Lower lobe of right lung (tissue), 2 donors: Measurements from ENCODE around the gene MAPKAP1. TPM values are rescaled to one million over a fixed set of nuclear protein-coding genes. Genes with fewer than 3 reads are reported as not detected.

ENCODE experiments used
- ATAC-seq, 2 donors: fragments of 200-7000 bp; cut with Tn5 transposase; one replicate each; pipeline ENCODE4 v1.9.1; 2020 to 2022; ENCODE audit warnings: mild to moderate bottlenecking in 2 of 2, moderate library complexity in 2 of 2
- DNase-seq: peaks from one replicate; pipeline ENCODE4 v3.0.0-alpha.2; 2020
- H3K27ac ChIP-seq: fragments of 200-600 bp; one replicate; pipeline ENCODE4 v1.8.0; 2022
- H3K27me3 ChIP-seq: fragments of 200-600 bp; one replicate; pipeline ENCODE4 v1.8.0; 2022; ENCODE audit warnings: low read depth
- H3K36me3 ChIP-seq: fragments of 200-600 bp; one replicate; pipeline ENCODE4 v1.8.0; 2022; ENCODE audit warnings: mild to moderate bottlenecking
- H3K4me1 ChIP-seq: fragments of 200-600 bp; one replicate; pipeline ENCODE4 v1.8.0; 2022
- H3K4me3 ChIP-seq: fragments of 200-600 bp; one replicate; pipeline ENCODE4 v1.8.0; 2022; ENCODE audit warnings: mild to moderate bottlenecking
- H3K9me3 ChIP-seq: fragments of 200-600 bp; one replicate; pipeline ENCODE4 v1.8.0; 2022
- CTCF ChIP-seq: fragments of 200-600 bp; IDR thresholded peaks from one replicate; pipeline ENCODE4 v1.8.0; 2022; ENCODE audit warnings: antibody characterized with exemption, mild to moderate bottlenecking
- intact Hi-C: fragments of 100-400 bp; cut with DNase I; formaldehyde crosslinking; loops from one replicate; pipeline ENCODE4 v1.11.0; 2022
- total RNA-seq: library from RNA; stranded (reverse); fragmentation: NEBNext Ultra II Directional; extraction: Animal tissue kit (Norgen Biotek cat#: 25700); gene quantifications from one replicate; pipeline ENCODE4 v1.2.1, GENCODE V29; 2021
- donor health status: DM: no; HTN: yes; CAD: no; lungs with severe emphysema.

MAPKAP1 gene
- total RNA-seq, 1 donor from 2014 or later = 71.5 TPM

- H3K9me3 ChIP-seq = no peaks in the 10 kb centered on the region
Measured at GRCh38 chr9:125509476-125509875, 197.5 kb downstream of the MAPKAP1 start.

GRCh38 chr9:125508249-125508648, 198.8 kb downstream of the MAPKAP1 start:
- Histone ChIP-seq H3K27me3 (no peaks in the 10 kb centered on the region), H3K36me3 (peaks cover 10% of the 10 kb centered on the region), H3K4me1 (peaks cover 5% of the 10 kb centered on the region), H3K27ac (no peak overlapping the region), H3K9me3 (no peaks in the 10 kb centered on the region), H3K4me3 (no peak overlapping the region)
- ATAC-seq (no peak), DNase-seq (no peak)
- TF ChIP-seq CTCF = no peak
- intact Hi-C loops = no loop called here

More at GRCh38 chr9:125509476-125509875, 197.5 kb downstream of the MAPKAP1 start:
- peaks cover 10% of the 10 kb centered on the region for H3K36me3 ChIP-seq
- peaks cover 11% of the 10 kb centered on the region for H3K4me1 ChIP-seq
- intact Hi-C loops = no loop called here
- ATAC-seq (no peak), DNase-seq (no peak)
- H3K4me3 ChIP-seq = no peak overlapping the region
- no peak overlapping the region for H3K27ac ChIP-seq
- no peaks in the 10 kb centered on the region for H3K27me3 ChIP-seq
- TF ChIP-seq CTCF = no peak

GRCh38 chr9:125507226-125507625, 199.8 kb downstream of the MAPKAP1 start:
- intact Hi-C loops = no loop called here

DNA sequence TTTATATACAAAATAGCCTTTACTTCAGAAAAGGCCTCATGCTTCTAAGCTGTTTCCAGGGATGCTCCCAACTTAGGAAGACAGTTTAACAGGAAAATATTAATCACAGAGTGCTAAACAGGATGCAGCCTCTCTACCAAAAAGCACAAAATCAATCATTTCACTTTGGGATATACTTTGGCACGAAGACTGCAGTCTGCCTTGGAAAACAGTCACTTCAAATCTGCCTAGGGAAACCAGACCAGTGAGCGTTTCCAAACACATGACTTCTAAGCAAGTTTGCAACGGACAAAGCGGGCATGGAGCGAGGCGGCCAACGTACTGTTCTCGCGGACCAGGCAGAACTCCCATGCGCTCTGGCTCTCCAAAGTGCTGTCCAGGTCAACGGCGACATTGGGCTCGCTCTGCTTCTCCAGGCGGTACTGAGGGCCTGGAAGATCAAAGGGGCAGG, 201.0 kb downstream of the MAPKAP1 start:
- DNase-seq (no peak), ATAC-seq (no peak)
- Histone ChIP-seq H3K27ac (no peak overlapping the region), H3K4me3 (no peak overlapping the region), H3K36me3 (peaks cover 10% of the 10 kb centered on the region), H3K9me3 (no peaks in the 10 kb centered on the region), H3K27me3 (no peaks in the 10 kb centered on the region), H3K4me1 (no peaks in the 10 kb centered on the region)
- TF ChIP-seq CTCF = no peak
- intact Hi-C loops = no loop called here

More at GRCh38 chr9:125507226-125507625, 199.8 kb downstream of the MAPKAP1 start:
- H3K4me1 ChIP-seq = no peaks in the 10 kb centered on the region
- no peaks in the 10 kb centered on the region for H3K9me3 ChIP-seq
- ATAC-seq (no peak), DNase-seq (no peak)
- H3K27ac ChIP-seq = no peak overlapping the region
- TF ChIP-seq CTCF = no peak
- H3K4me3 ChIP-seq = no peak overlapping the region
- no peaks in the 10 kb centered on the region for H3K27me3 ChIP-seq
- H3K36me3 ChIP-seq = peaks cover 10% of the 10 kb centered on the region

- H3K27me3 ChIP-seq = no peaks in the 10 kb centered on the region
- H3K27ac ChIP-seq = no peak overlapping the region
- ATAC-seq (no peak), DNase-seq (no peak)
- H3K4me3 ChIP-seq = no peak overlapping the region
- no peaks in the 10 kb centered on the region for H3K4me1 ChIP-seq
- TF ChIP-seq CTCF = no peak
- H3K9me3 ChIP-seq = no peaks in the 10 kb centered on the region
- intact Hi-C loops = no loop called here
- H3K36me3 ChIP-seq = peaks cover 10% of the 10 kb centered on the region
Measured at GRCh38 chr9:125504616-125505015, 202.4 kb downstream of the MAPKAP1 start.

- no peak for TF ChIP-seq CTCF
- Histone ChIP-seq H3K27me3 (no peaks in the 10 kb centered on the region), H3K4me3 (no peak overlapping the region), H3K27ac (no peak overlapping the region), H3K36me3 (no peaks in the 10 kb centered on the region), H3K4me1 (no peaks in the 10 kb centered on the region), H3K9me3 (no peaks in the 10 kb centered on the region)
- no peak for DNase-seq
- intact Hi-C loops = no loop called here
- no peak for ATAC-seq
Measured at GRCh38 chr9:125497906-125498305, 209.1 kb downstream of the MAPKAP1 start.
